ENCODE measurements around the gene AGFG2.
A peak's percentile ranks its signal among the peaks of the same experiment; 100 is the strongest.

Gene AGFG2

GRCh38 chr7:100604976-100605911 lies 66.2 kb downstream of the AGFG2 start:
- no peak overlapping the region; the same call in 1 of the 2 replicates for H3K9ac ChIP-seq (ENCODE audit: low read length)
- H2AFZ ChIP-seq (ENCODE audit: low read length), result peak overlapping the region; percentile 89
- TF ChIP-seq EZH2 (optimal IDR thresholded peaks at IDR 0.05; ENCODE audit: low read depth, low read length), result peak; percentile 64
- no peak for TF ChIP-seq EZH2phosphoT487 (IDR thresholded peaks at IDR 0.05; ENCODE audit: low read length)
- H3K4me1 ChIP-seq (ENCODE audit: low read length), result no peaks in the 10 kb centered on the region; the same call in 1 of the 2 replicates
- H3K4me2 ChIP-seq (ENCODE audit: low read depth, low read length), result peak overlapping the region; percentile 99
- peaks cover 85% of the 10 kb centered on the region for H3K27me3 ChIP-seq (replicated peaks; ENCODE audit: insufficient read depth, low read length)
- no peaks in the 10 kb centered on the region for H3K79me2 ChIP-seq (ENCODE audit: low read length)
- H3K4me3 ChIP-seq (ENCODE audit: low read length), result peak overlapping the region; percentile 69
- H4K20me1 ChIP-seq (ENCODE audit: insufficient read depth, low read length), result no peaks in the 10 kb centered on the region
- H3F3A ChIP-seq (ENCODE audit: insufficient read depth, low read length), result no peaks in the 10 kb centered on the region
- H3K36me3 ChIP-seq (replicated peaks; ENCODE audit: insufficient read depth, low read length), result no peaks in the 10 kb centered on the region
- no peak for DNase-seq
- no peak overlapping the region for H3K27ac ChIP-seq (ENCODE audit: low read length)
- H3K9me3 ChIP-seq (replicated peaks; ENCODE audit: insufficient read depth, low read length), result no peaks in the 10 kb centered on the region
- no peaks in the 10 kb centered on the region for H3K9me2 ChIP-seq (replicated peaks; ENCODE audit: insufficient read depth, low read length)

GRCh38 chr7:100606313-100606712 lies 67.3 kb downstream of the AGFG2 start:
- Histone ChIP-seq H3K4me2 (ENCODE audit: low read depth, low read length) (no peak overlapping the region), H2AFZ (ENCODE audit: low read length) (no peak overlapping the region), H3K79me2 (ENCODE audit: low read length) (no peaks in the 10 kb centered on the region), H3F3A (ENCODE audit: insufficient read depth, low read length) (peaks cover 4% of the 10 kb centered on the region; the same call in 1 of the 2 replicates), H3K27me3 (replicated peaks; ENCODE audit: insufficient read depth, low read length) (peaks cover 91% of the 10 kb centered on the region), H3K9me2 (replicated peaks; ENCODE audit: insufficient read depth, low read length) (no peaks in the 10 kb centered on the region), H3K4me1 (ENCODE audit: low read length) (no peaks in the 10 kb centered on the region; the same call in 1 of the 2 replicates), H3K36me3 (replicated peaks; ENCODE audit: insufficient read depth, low read length) (no peaks in the 10 kb centered on the region), H4K20me1 (ENCODE audit: insufficient read depth, low read length) (no peaks in the 10 kb centered on the region), H3K4me3 (ENCODE audit: low read length) (no peak overlapping the region), H3K27ac (ENCODE audit: low read length) (no peak overlapping the region), H3K9me3 (replicated peaks; ENCODE audit: insufficient read depth, low read length) (no peaks in the 10 kb centered on the region), H3K9ac (ENCODE audit: low read length) (no peak overlapping the region)
- no peak for TF ChIP-seq EZH2phosphoT487 (IDR thresholded peaks at IDR 0.05; ENCODE audit: low read length)
- TF ChIP-seq EZH2 (optimal IDR thresholded peaks at IDR 0.05; ENCODE audit: low read depth, low read length), result no peak
- DNase-seq, result no peak

GRCh38 chr7:100607111-100607510 lies 68.1 kb downstream of the AGFG2 start:
- Histone ChIP-seq H3K27ac (ENCODE audit: low read length) (no peak overlapping the region), H4K20me1 (ENCODE audit: insufficient read depth, low read length) (no peaks in the 10 kb centered on the region), H3K9ac (ENCODE audit: low read length) (no peak overlapping the region), H3K79me2 (ENCODE audit: low read length) (no peaks in the 10 kb centered on the region), H3K9me2 (replicated peaks; ENCODE audit: insufficient read depth, low read length) (no peaks in the 10 kb centered on the region), H3K9me3 (replicated peaks; ENCODE audit: insufficient read depth, low read length) (no peaks in the 10 kb centered on the region), H3K36me3 (replicated peaks; ENCODE audit: insufficient read depth, low read length) (no peaks in the 10 kb centered on the region), H3K4me2 (ENCODE audit: low read depth, low read length) (no peak overlapping the region), H3K4me3 (ENCODE audit: low read length) (no peak overlapping the region), H2AFZ (ENCODE audit: low read length) (no peak overlapping the region), H3K27me3 (replicated peaks; ENCODE audit: insufficient read depth, low read length) (peaks cover 83% of the 10 kb centered on the region), H3F3A (ENCODE audit: insufficient read depth, low read length) (peaks cover 4% of the 10 kb centered on the region; the same call in 1 of the 2 replicates), H3K4me1 (ENCODE audit: low read length) (no peaks in the 10 kb centered on the region; the same call in 1 of the 2 replicates)
- TF ChIP-seq EZH2 (optimal IDR thresholded peaks at IDR 0.05; ENCODE audit: low read depth, low read length) (no peak), CTCF (IDR thresholded peaks at IDR 0.05; ENCODE audit: low read length) (no peak), EZH2phosphoT487 (IDR thresholded peaks at IDR 0.05; ENCODE audit: low read length) (no peak)
- no peak for DNase-seq

GRCh38 chr7:100609958-100610357 lies 71.0 kb downstream of the AGFG2 start:
- H3K4me2 ChIP-seq (ENCODE audit: low read depth, low read length), result no peak overlapping the region

More at GRCh38 chr7:100609958-100610357, 71.0 kb downstream of the AGFG2 start:
- no peak overlapping the region for H3K4me3 ChIP-seq (ENCODE audit: low read length)
- no peaks in the 10 kb centered on the region for H3K36me3 ChIP-seq (replicated peaks; ENCODE audit: insufficient read depth, low read length)
- no peak overlapping the region for H3K9ac ChIP-seq (ENCODE audit: low read length)
- no peaks in the 10 kb centered on the region for H3K4me1 ChIP-seq (ENCODE audit: low read length)
- H4K20me1 ChIP-seq (ENCODE audit: insufficient read depth, low read length), result no peaks in the 10 kb centered on the region
- H3K27me3 ChIP-seq (replicated peaks; ENCODE audit: insufficient read depth, low read length), result peaks cover 81% of the 10 kb centered on the region
- no peaks in the 10 kb centered on the region for H3K9me3 ChIP-seq (replicated peaks; ENCODE audit: insufficient read depth, low read length)
- H3F3A ChIP-seq (ENCODE audit: insufficient read depth, low read length), result peaks cover 4% of the 10 kb centered on the region; the same call in 1 of the 2 replicates
- H2AFZ ChIP-seq (ENCODE audit: low read length), result no peak overlapping the region
- H3K79me2 ChIP-seq (ENCODE audit: low read length), result no peaks in the 10 kb centered on the region
- no peaks in the 10 kb centered on the region for H3K9me2 ChIP-seq (replicated peaks; ENCODE audit: insufficient read depth, low read length)
- no peak for TF ChIP-seq EZH2 (optimal IDR thresholded peaks at IDR 0.05; ENCODE audit: low read depth, low read length)
- no peak for TF ChIP-seq CTCF (IDR thresholded peaks at IDR 0.05; ENCODE audit: low read length)
- TF ChIP-seq EZH2phosphoT487 (IDR thresholded peaks at IDR 0.05; ENCODE audit: low read length), result no peak
- no peak overlapping the region for H3K27ac ChIP-seq (ENCODE audit: low read length)
- no peak for DNase-seq
